HL-60 (cell line): ENCODE measurements around the gene TH.

Source experiments
- DNase-seq, 2 experiments: peaks; one replicate each; pipeline ENCODE4 v3.0.0-alpha.2; 2010 to 2020; ENCODE audit warnings: low read depth in 1 of 2, low spot score in 1 of 2
- H3K27ac ChIP-seq: fragments of 250-450 bp; sonication (Bioruptor Pico); replicated peaks from 2 replicates; pipeline ENCODE4 v1.5.1; 2020; ENCODE audit warnings: mild to moderate bottlenecking, moderate library complexity
- H3K27me3 ChIP-seq: fragments of 250-450 bp; sonication (Bioruptor Pico); 2 replicates; pipeline ENCODE4 v1.5.1; 2021; ENCODE audit warnings: mild to moderate bottlenecking, moderate library complexity; ENCODE audit not compliant: insufficient read depth, poor library complexity, severe bottlenecking
- H3K4me3 ChIP-seq: replicated peaks from 2 replicates; pipeline ENCODE4 v1.5.1; 2011; ENCODE audit warnings: mild to moderate bottlenecking, control low read depth, low read length; ENCODE audit not compliant: insufficient read depth
- CTCF ChIP-seq: IDR thresholded peaks from one replicate; pipeline ENCODE4 v1.5.1; 2011; ENCODE audit warnings: low read length, control low read depth, inconsistent platforms; ENCODE audit not compliant: insufficient read depth
- GABPA ChIP-seq: IDR thresholded peaks from 2 replicates; pipeline ENCODE4 v1.6.1; 2012; ENCODE audit warnings: low read depth
- POLR2AphosphoS5 ChIP-seq: IDR thresholded peaks from 2 replicates; pipeline ENCODE4 v1.6.1; 2012; ENCODE audit warnings: low read depth
- REST ChIP-seq: IDR thresholded peaks from 2 replicates; pipeline ENCODE4 v1.6.1; 2012; ENCODE audit warnings: low read depth; ENCODE audit not compliant: insufficient replicate concordance
- SPI1 ChIP-seq: IDR thresholded peaks from 2 replicates; pipeline ENCODE4 v1.6.1; 2012; ENCODE audit warnings: low read depth, mild to moderate bottlenecking, borderline replicate concordance

Gene TH

GRCh38 chr11:2169005-2169378, 2.6 kb downstream of the TH start:
- H3K27me3 ChIP-seq, result peaks cover 40% of the 10 kb centered on the region
- H3K27ac ChIP-seq, result no peak overlapping the region
- DNase-seq, result no peak
- H3K4me3 ChIP-seq, result no peak overlapping the region
- no peak for TF ChIP-seq POLR2AphosphoS5
- no peak for TF ChIP-seq CTCF
- no peak for TF ChIP-seq REST
- TF ChIP-seq SPI1, result no peak
- no peak for TF ChIP-seq GABPA

GRCh38 chr11:2168286-2169004, 3.2 kb downstream of the TH start:
- Histone ChIP-seq H3K4me3 (no peak overlapping the region), H3K27me3 (peaks cover 41% of the 10 kb centered on the region), H3K27ac (no peak overlapping the region)
- no peak for TF ChIP-seq POLR2AphosphoS5
- no peak for TF ChIP-seq CTCF
- no peak for TF ChIP-seq GABPA
- no peak for TF ChIP-seq REST
- TF ChIP-seq SPI1, result no peak
- DNase-seq, result no peak

- TF ChIP-seq POLR2AphosphoS5 (no peak), REST (no peak), SPI1 (no peak), CTCF (no peak), GABPA (no peak)
- H3K4me3 ChIP-seq, result no peak overlapping the region
- peaks cover 37% of the 10 kb centered on the region for H3K27me3 ChIP-seq
- H3K27ac ChIP-seq, result no peak overlapping the region
- DNase-seq, result no peak
Observed at GRCh38 chr11:2167141-2168045, 4.2 kb downstream of the TH start.
